ENCODE data around the gene ITPK1.

The ITPK1 gene

DNA sequence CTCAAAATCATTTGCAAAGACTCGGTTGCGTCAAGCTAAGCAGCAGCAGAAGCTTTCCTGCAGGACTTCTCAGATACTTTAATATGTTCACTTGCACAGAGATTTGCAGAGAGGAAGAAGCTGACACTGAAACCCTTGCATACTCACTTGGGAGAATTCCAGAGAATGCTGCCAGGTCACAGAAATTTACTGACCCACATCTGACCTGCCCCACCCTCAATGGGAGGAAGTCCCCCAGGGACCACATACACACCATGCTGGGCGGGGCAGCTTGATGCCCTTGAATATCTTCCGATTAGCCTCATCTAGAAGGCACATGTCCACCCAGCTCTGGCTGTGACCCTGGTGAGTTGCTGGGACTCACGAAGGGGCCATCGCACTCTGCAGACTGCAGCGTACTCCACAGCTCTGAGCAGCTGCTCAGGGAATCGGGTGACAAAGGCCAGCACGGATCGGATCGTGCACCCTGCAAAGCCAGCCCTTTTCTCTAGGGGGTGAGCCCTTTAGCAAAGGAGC lies 83.2 kb downstream of the ITPK1 start:
- DNase-seq (ENCODE audit: low spot score) = no peak
- no peak for TF ChIP-seq CTCF (IDR thresholded peaks at IDR 0.05; ENCODE audit: extremely low read depth, missing control alignments)

GRCh38 chr14:93031505-93032315 lies 84.0 kb downstream of the ITPK1 start:
- no peak for DNase-seq (ENCODE audit: low spot score)
- no peak for TF ChIP-seq CTCF (IDR thresholded peaks at IDR 0.05; ENCODE audit: extremely low read depth, missing control alignments)

DNA sequence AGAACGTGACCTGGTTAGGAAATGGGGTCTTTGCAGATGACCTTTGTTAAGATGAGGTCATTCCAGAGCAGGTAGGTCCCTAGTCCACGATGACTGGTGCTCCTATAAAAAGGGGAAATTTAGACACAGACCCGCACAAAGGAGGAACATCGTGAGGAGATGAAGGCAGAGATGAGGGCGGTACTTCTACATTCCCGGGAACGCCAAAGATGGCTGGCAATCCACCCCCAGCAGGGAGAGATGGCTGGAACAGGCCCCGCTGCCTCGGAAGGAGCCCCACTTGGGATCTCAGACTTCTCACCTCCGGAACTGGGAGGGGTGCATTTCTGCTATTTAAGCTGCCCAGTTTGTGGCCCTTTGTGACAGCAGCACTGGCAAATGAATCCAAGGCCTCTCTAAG lies 85.0 kb downstream of the ITPK1 start:
- TF ChIP-seq CTCF (IDR thresholded peaks at IDR 0.05; ENCODE audit: extremely low read depth, missing control alignments) = no peak
- no peak for DNase-seq (ENCODE audit: low spot score)

GRCh38 chr14:93029911-93030508 lies 85.7 kb downstream of the ITPK1 start:
- no peak for DNase-seq (ENCODE audit: low spot score)
- TF ChIP-seq CTCF (IDR thresholded peaks at IDR 0.05; ENCODE audit: extremely low read depth, missing control alignments) = no peak

GRCh38 chr14:93029417-93029816 lies 86.3 kb downstream of the ITPK1 start:
- no peak for DNase-seq (ENCODE audit: low spot score)

GRCh38 chr14:93028724-93029076 lies 87.0 kb downstream of the ITPK1 start:
- TF ChIP-seq CTCF (IDR thresholded peaks at IDR 0.05; ENCODE audit: extremely low read depth, missing control alignments) = no peak
- DNase-seq (ENCODE audit: low spot score) = no peak

More at GRCh38 chr14:93029417-93029816, 86.3 kb downstream of the ITPK1 start:
- no peak for TF ChIP-seq CTCF (IDR thresholded peaks at IDR 0.05; ENCODE audit: extremely low read depth, missing control alignments)
